GM19043 (cell line): ENCODE data around the gene PNP.
"Not testable (repeated sequence)": the region's sequence is repeated elsewhere in the genome, so short reads cannot be mapped to it uniquely, and the experiment has no call there.

Source experiments
- ATAC-seq: cut with Tn5 transposase; IDR thresholded peaks from one replicate; pipeline ENCODE4 v1.9.1; 2021; ENCODE audit warnings: low read depth; ENCODE audit not compliant: unreplicated experiment

The PNP gene

GRCh38 chr14:20469242-20469889, at the start of gene PNP:
TSS of gene PNP (plus strand) at chr14:20469406. CDS start at chr14:20469525, 119 bp downstream.
- ATAC-seq: peak; percentile 91

GRCh38 chr14:20419419-20419818, 49.8 kb upstream of the PNP start:
- no peak for ATAC-seq

- ATAC-seq: no peak
Measured at GRCh38 chr14:20421267-20421666, 47.9 kb upstream of the PNP start.

- ATAC-seq: no peak
Measured at GRCh38 chr14:20422886-20423285, 46.3 kb upstream of the PNP start.

- ATAC-seq: no peak
Measured at GRCh38 chr14:20424851-20425250, 44.4 kb upstream of the PNP start.

- peak; percentile 72 for ATAC-seq
Measured at GRCh38 chr14:20427231-20428009, 41.8 kb upstream of the PNP start.

- ATAC-seq: peak; percentile 28
Measured at GRCh38 chr14:20428010-20428365, 41.2 kb upstream of the PNP start.

- no peak for ATAC-seq
Measured at GRCh38 chr14:20428802-20429201, 40.4 kb upstream of the PNP start.

- no peak for ATAC-seq
Measured at GRCh38 chr14:20429801-20430669, 39.2 kb upstream of the PNP start.

GRCh38 chr14:20434701-20435581, 34.3 kb upstream of the PNP start:
- no peak for ATAC-seq

- ATAC-seq: no peak
Measured at GRCh38 chr14:20435582-20436362, 33.4 kb upstream of the PNP start, which contains the start of gene KLHL33. TSS of gene KLHL33 (minus strand) at chr14:20436166. CDS start at chr14:20435811, 355 bp downstream.

GRCh38 chr14:20436363-20436755, 32.8 kb upstream of the PNP start:
- ATAC-seq: no peak

- no peak for ATAC-seq
Measured at GRCh38 chr14:20438664-20439063, 30.5 kb upstream of the PNP start.

- ATAC-seq: no peak
Measured at GRCh38 chr14:20440465-20440864, 28.7 kb upstream of the PNP start.

GRCh38 chr14:20440882-20441281, 28.3 kb upstream of the PNP start:
- no peak for ATAC-seq

GRCh38 chr14:20441461-20441860, 27.7 kb upstream of the PNP start:
- ATAC-seq: no peak

- not testable (repeated sequence) for ATAC-seq
Measured at GRCh38 chr14:20443650-20444049, 25.6 kb upstream of the PNP start.

GRCh38 chr14:20446889-20447288, 22.3 kb upstream of the PNP start:
- no peak for ATAC-seq

GRCh38 chr14:20452831-20453230, 16.4 kb upstream of the PNP start:
- ATAC-seq: not testable (repeated sequence)
